H9 (cell line): ENCODE data around the gene TMEM186. TPM values are rescaled to one million over a fixed set of nuclear protein-coding genes. Genes with fewer than 3 reads are reported as not detected.

Source experiments
- DNase-seq: peaks from one replicate; pipeline ENCODE4 v3.0.0-alpha.2; 2017
- H2AFZ ChIP-seq: one replicate; pipeline ENCODE4 v1.6.1; 2013; ENCODE audit warnings: mild to moderate bottlenecking, low read length, control low read depth, moderate library complexity
- H2AK5ac ChIP-seq: 2 replicates; pipeline ENCODE4 v1.6.1; 2013; ENCODE audit warnings: low read length, control low read depth, mixed read lengths; ENCODE audit not compliant: insufficient read length
- H2BK120ac ChIP-seq: one replicate; pipeline ENCODE4 v1.6.1; 2013; ENCODE audit warnings: low read depth, mild to moderate bottlenecking, low read length, control low read depth, inconsistent platforms; ENCODE audit not compliant: poor library complexity, severe bottlenecking
- H2BK12ac ChIP-seq: 2 replicates; pipeline ENCODE4 v1.6.1; 2013; ENCODE audit warnings: low read length, control low read depth, mixed read lengths, low read depth; ENCODE audit not compliant: insufficient read length
- H2BK15ac ChIP-seq: 2 replicates; pipeline ENCODE4 v1.6.1; 2013; ENCODE audit warnings: low read depth, low read length, control low read depth
- H2BK20ac ChIP-seq: one replicate; pipeline ENCODE4 v1.6.1; 2013; ENCODE audit warnings: low read depth, mild to moderate bottlenecking, low read length, control low read depth, inconsistent platforms; ENCODE audit not compliant: poor library complexity, severe bottlenecking
- H2BK5ac ChIP-seq: 2 replicates; pipeline ENCODE4 v1.6.1; 2013; ENCODE audit warnings: low read length, control low read depth, mixed read lengths; ENCODE audit not compliant: insufficient read length
- H3K14ac ChIP-seq: 2 replicates; pipeline ENCODE4 v1.6.1; 2013; ENCODE audit warnings: low read length, control low read depth; ENCODE audit not compliant: insufficient read depth
- H3K18ac ChIP-seq: 2 replicates; pipeline ENCODE4 v1.6.1; 2013; ENCODE audit warnings: low read depth, mild to moderate bottlenecking, mixed read lengths, low read length, control low read depth; ENCODE audit not compliant: insufficient read length
- H3K23ac ChIP-seq: 2 replicates; pipeline ENCODE4 v1.6.1; 2013; ENCODE audit warnings: low read length, control low read depth, mixed read lengths, low read depth; ENCODE audit not compliant: insufficient read length
- H3K23me2 ChIP-seq: 2 replicates; pipeline ENCODE4 v1.6.1; 2013; ENCODE audit warnings: low read depth, mild to moderate bottlenecking, mixed read lengths, low read length, control low read depth; ENCODE audit not compliant: insufficient read length, poor library complexity, severe bottlenecking
- H3K27ac ChIP-seq: 2 replicates; pipeline ENCODE4 v1.5.1; 2013; ENCODE audit warnings: low read length, control low read depth, mixed read lengths, low read depth; ENCODE audit not compliant: insufficient read length
- H3K27me3 ChIP-seq: 2 replicates; pipeline ENCODE4 v1.6.1; 2013; ENCODE audit warnings: low read length, control low read depth, inconsistent platforms; ENCODE audit not compliant: insufficient read depth
- H3K4ac ChIP-seq: 2 replicates; pipeline ENCODE4 v1.6.1; 2013; ENCODE audit warnings: low read depth, mild to moderate bottlenecking, control low read depth, inconsistent platforms, low read length, moderate library complexity
- H3K4me1 ChIP-seq: 2 replicates; pipeline ENCODE4 v1.6.1; 2013; ENCODE audit warnings: low read length, control low read depth, inconsistent platforms; ENCODE audit not compliant: insufficient read depth
- H3K4me2 ChIP-seq: 2 replicates; pipeline ENCODE4 v1.6.1; 2013; ENCODE audit warnings: low read length, control low read depth, mixed read lengths; ENCODE audit not compliant: insufficient read length, insufficient read depth
- H3K56ac ChIP-seq: 2 replicates; pipeline ENCODE4 v1.6.1; 2013; ENCODE audit warnings: low read depth, mild to moderate bottlenecking, mixed read lengths, low read length, control low read depth; ENCODE audit not compliant: insufficient read length
- H3K79me1 ChIP-seq: 2 replicates; pipeline ENCODE4 v1.6.1; 2013; ENCODE audit warnings: low read depth, mild to moderate bottlenecking, moderate library complexity, low read length, control low read depth, inconsistent platforms; ENCODE audit not compliant: insufficient read depth, poor library complexity, severe bottlenecking
- H3K79me2 ChIP-seq: 2 replicates; pipeline ENCODE4 v1.6.1; 2013; ENCODE audit warnings: low read length, control low read depth, inconsistent platforms; ENCODE audit not compliant: insufficient read depth
- H3K9ac ChIP-seq: 2 replicates; pipeline ENCODE4 v1.6.1; 2013; ENCODE audit warnings: low read length, control low read depth, mixed read lengths; ENCODE audit not compliant: insufficient read length; ENCODE audit errors: extremely low read depth
- H3K9me3 ChIP-seq: one replicate; pipeline ENCODE4 v1.6.1; 2013; ENCODE audit warnings: low read depth, low read length, inconsistent platforms; ENCODE audit not compliant: control insufficient read depth
- H3T11ph ChIP-seq: one replicate; pipeline ENCODE4 v1.6.1; 2013; ENCODE audit warnings: mild to moderate bottlenecking, low read length, control low read depth, inconsistent platforms
- H4K20me1 ChIP-seq: one replicate; pipeline ENCODE4 v1.6.1; 2013; ENCODE audit not compliant: control insufficient read depth, insufficient read length, insufficient read depth
- H4K5ac ChIP-seq: 2 replicates; pipeline ENCODE4 v1.6.1; 2013; ENCODE audit warnings: low read depth, mild to moderate bottlenecking, mixed read lengths, low read length, control low read depth; ENCODE audit not compliant: insufficient read length
- H4K8ac ChIP-seq: replicated peaks from 2 replicates; pipeline ENCODE4 v1.6.1; 2013; ENCODE audit warnings: low read length, control low read depth, mixed read lengths, low read depth; ENCODE audit not compliant: insufficient read length
- H4K91ac ChIP-seq: 2 replicates; pipeline ENCODE4 v1.6.1; 2013; ENCODE audit warnings: low read depth, mild to moderate bottlenecking, moderate library complexity, mixed read lengths, low read length, control low read depth; ENCODE audit not compliant: insufficient read length
- H3K27ac Mint-ChIP-seq, 3 experiments: 2 replicates in 2 of 3; 3 replicates in 1 of 3; pipeline ENCODE4 v1.8.0; 2020 to 2021; ENCODE audit warnings: mixed read lengths in 3 of 3, mild to moderate bottlenecking in 1 of 3, moderate library complexity in 1 of 3
- H3K27me3 Mint-ChIP-seq: 2 replicates; pipeline ENCODE4 v1.8.0; 2021; ENCODE audit warnings: low read depth, mild to moderate bottlenecking, moderate library complexity, mixed read lengths
- H3K36me3 Mint-ChIP-seq, 3 experiments: 2 replicates in 2 of 3; 3 replicates in 1 of 3; pipeline ENCODE4 v1.8.0; 2020 to 2021; ENCODE audit warnings: low read depth in 3 of 3, mixed read lengths in 3 of 3; ENCODE audit not compliant: insufficient read depth in 1 of 3
- H3K4me1 Mint-ChIP-seq, 2 experiments: 2 replicates each; pipeline ENCODE4 v1.8.0; 2020; ENCODE audit warnings: mixed read lengths in 2 of 2
- H3K4me3 Mint-ChIP-seq, 2 experiments: 2 replicates in 1 of 2; 3 replicates in 1 of 2; pipeline ENCODE4 v1.8.0; 2020 to 2021; ENCODE audit warnings: mild to moderate bottlenecking in 2 of 2, mixed read lengths in 2 of 2, moderate library complexity in 1 of 2
- H3K9me3 Mint-ChIP-seq, 2 experiments: 2 replicates in 1 of 2; 3 replicates in 1 of 2; pipeline ENCODE4 v1.8.0; 2020; ENCODE audit warnings: mild to moderate bottlenecking in 2 of 2, mixed read lengths in 2 of 2, moderate library complexity in 1 of 2
- CTCF ChIP-seq: fragments of 200-600 bp; sonication (generic); conservative IDR thresholded peaks from 3 replicates; pipeline ENCODE4 v1.8.0; 2021; ENCODE audit warnings: antibody characterized with exemption, mild to moderate bottlenecking
- WGBS: extraction: QIAGEN DNeasy Blood & Tissue Kit; methylation state at CpG from one replicate; pipeline ENCODE4 v1.1.7; 2013; ENCODE audit warnings: missing lambda C conversion rate, low lambda C conversion rate, mixed read lengths; ENCODE audit not compliant: insufficient read length; ENCODE audit errors: extremely low coverage; 5-methylcytosine and 5-hydroxymethylcytosine counted together
- total RNA-seq: library from RNA; stranded (reverse); gene quantifications from 2 replicates; pipeline ENCODE4 v1.2.1, GENCODE V29; 2021

TMEM186 gene
- total RNA-seq, 1 experiment from 2014 or later, result 9.6 TPM

GRCh38 chr16:8812162-8812843 is 14.9 kb upstream of the TMEM186 start:
- H3K4me1 Mint-ChIP-seq, result no peaks in the 10 kb centered on the region
- no peak overlapping the region for H3K27ac Mint-ChIP-seq
- no CpG with 5 or more reads among the region's 12 CpGs for WGBS

More at GRCh38 chr16:8812162-8812843, 14.9 kb upstream of the TMEM186 start:
- Histone ChIP-seq H3T11ph (no peak overlapping the region), H3K4me2 (no peak overlapping the region), H3K9ac (no peak overlapping the region), H2BK120ac (no peak overlapping the region), H4K20me1 (no peaks in the 10 kb centered on the region), H3K4ac (no peak overlapping the region), H3K56ac (no peak overlapping the region), H3K23ac (no peak overlapping the region), H3K27me3 (no peaks in the 10 kb centered on the region), H2BK5ac (no peak overlapping the region), H3K79me2 (no peaks in the 10 kb centered on the region), H2BK20ac (no peak overlapping the region), H4K5ac (no peak overlapping the region), H2BK15ac (no peak overlapping the region), H2AK5ac (no peak overlapping the region), H2AFZ (no peak overlapping the region), H3K27ac (no peak overlapping the region), H4K91ac (no peak overlapping the region), H3K18ac (no peak overlapping the region), H4K8ac (no peak overlapping the region), H3K4me1 (no peaks in the 10 kb centered on the region), H3K79me1 (no peaks in the 10 kb centered on the region), H3K9me3 (no peaks in the 10 kb centered on the region), H3K23me2 (no peaks in the 10 kb centered on the region), H2BK12ac (no peak overlapping the region), H3K14ac (no peak overlapping the region)
- DNase-seq, result no peak
- TF ChIP-seq CTCF, result no peak
- Mint-ChIP-seq H3K36me3 (peaks cover 55 to 93% (median 90%) of the 10 kb centered on the region in 3 experiments; a peak in 6 of 7 replicates), H3K9me3 (no peaks in the 10 kb centered on the region), H3K27me3 (no peaks in the 10 kb centered on the region), H3K4me3 (no peak overlapping the region)
